Measurements from ENCODE around the gene CCDC110.

Gene CCDC110

DNA sequence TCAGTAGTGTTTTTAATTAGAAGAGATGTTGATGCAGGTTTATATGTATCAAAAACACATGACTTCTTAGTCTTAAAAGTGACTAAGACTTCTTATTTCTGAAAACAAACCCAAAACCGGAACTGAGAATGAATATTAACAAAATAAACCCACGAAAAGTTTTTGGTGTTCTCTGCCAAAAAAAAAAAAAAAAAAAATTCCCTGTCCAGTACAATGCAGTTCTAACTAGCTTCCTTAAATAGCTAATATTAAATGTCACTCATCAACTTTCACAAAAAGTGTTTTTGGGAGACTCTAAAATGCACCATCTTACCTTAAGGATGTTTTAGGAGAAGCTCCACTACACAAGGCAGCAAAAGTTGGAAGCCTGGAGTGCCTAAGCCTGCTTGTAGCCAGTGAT is 72.9 kb downstream of the CCDC110 start:
- ChIA-PET CTCF (interaction anchor here (1.0 kb wide), 1 partner anchor 199 kb away, joined by 3 read pairs; no protein-coding TSS in a partner anchor), POLR2A (no interaction called here)
- no peak for DNase-seq (ENCODE audit: extremely low spot score)
- TF ChIP-seq BHLHE40 (IDR thresholded peaks at IDR 0.05; ENCODE audit: borderline replicate concordance) (no peak), TARDBP (IDR thresholded peaks at IDR 0.05) (no peak), LEF1 (IDR thresholded peaks at IDR 0.05; ENCODE audit: borderline replicate concordance) (no peak), HDGF (IDR thresholded peaks at IDR 0.05; ENCODE audit: borderline replicate concordance) (no peak), L3MBTL2 (conservative IDR thresholded peaks at IDR 0.05) (no peak), NFRKB (IDR thresholded peaks at IDR 0.05) (no peak), ZNF384 (IDR thresholded peaks at IDR 0.05) (no peak), ELF4 (IDR thresholded peaks at IDR 0.05) (no peak), CTBP1 (IDR thresholded peaks at IDR 0.05; ENCODE audit: borderline replicate concordance) (no peak), SP1 (IDR thresholded peaks at IDR 0.05) (no peak)

DNA sequence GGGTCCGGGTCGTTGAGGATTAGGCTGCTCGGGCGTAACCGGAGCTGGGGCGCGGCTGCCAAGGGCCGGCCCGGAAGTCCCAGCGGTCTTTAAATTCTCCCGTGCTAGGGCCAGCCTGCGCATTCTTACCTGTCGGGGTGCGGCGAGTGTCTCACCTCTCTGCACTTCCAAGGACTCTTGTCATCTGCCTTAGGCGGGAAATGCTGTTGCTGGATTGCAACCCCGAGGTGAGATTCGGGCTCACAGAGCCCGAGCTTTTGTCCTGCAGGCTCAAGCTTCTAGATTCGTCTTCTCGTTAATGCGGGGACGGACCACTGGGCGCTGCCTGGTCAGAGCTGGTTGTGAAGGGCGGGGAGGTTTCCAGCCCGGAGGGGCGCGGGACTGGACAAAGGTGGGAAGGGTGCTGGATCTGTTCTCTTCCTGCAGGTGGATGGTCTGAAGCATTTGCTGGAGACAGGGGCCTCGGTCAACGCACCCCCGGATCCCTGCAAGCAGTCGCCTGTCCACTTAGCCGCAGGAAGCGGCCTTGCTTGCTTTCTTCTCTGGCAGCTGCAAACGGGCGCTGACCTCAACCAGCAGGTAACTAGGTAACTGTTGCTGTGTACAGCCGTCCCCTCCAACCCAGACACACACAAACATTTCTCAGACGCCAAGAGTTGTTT is 74.7 kb downstream of the CCDC110 start, which contains the start of gene ANKRD37:
Gene ANKRD37 (plus strand): TSS at position 118 of the 662 bp plus-strand sequence. CDS start 83 bp downstream, at position 201.
- ChIA-PET CTCF (no interaction called here), POLR2A (interaction anchor here (0.7 to 4.0 kb wide), 17 partner anchors 8 to 315 kb away, joined by 3 to 29 read pairs (median 3); partner anchors contain the start of gene UFSP2)
- peak; percentile 10 for DNase-seq (ENCODE audit: extremely low spot score)
- TF ChIP-seq SUZ12 (IDR thresholded peaks at IDR 0.05): no peak
- TF ChIP-seq NFRKB (IDR thresholded peaks at IDR 0.05): no peak
- TF ChIP-seq SP1 (IDR thresholded peaks at IDR 0.05): no peak
- TF ChIP-seq HDGF (IDR thresholded peaks at IDR 0.05; ENCODE audit: borderline replicate concordance): no peak
- no peak for TF ChIP-seq TARDBP (IDR thresholded peaks at IDR 0.05)
- no peak for TF ChIP-seq FOXK2 (IDR thresholded peaks at IDR 0.05)
- no peak for TF ChIP-seq FOXA1 (IDR thresholded peaks at IDR 0.05)
- TF ChIP-seq, protein P1, sequence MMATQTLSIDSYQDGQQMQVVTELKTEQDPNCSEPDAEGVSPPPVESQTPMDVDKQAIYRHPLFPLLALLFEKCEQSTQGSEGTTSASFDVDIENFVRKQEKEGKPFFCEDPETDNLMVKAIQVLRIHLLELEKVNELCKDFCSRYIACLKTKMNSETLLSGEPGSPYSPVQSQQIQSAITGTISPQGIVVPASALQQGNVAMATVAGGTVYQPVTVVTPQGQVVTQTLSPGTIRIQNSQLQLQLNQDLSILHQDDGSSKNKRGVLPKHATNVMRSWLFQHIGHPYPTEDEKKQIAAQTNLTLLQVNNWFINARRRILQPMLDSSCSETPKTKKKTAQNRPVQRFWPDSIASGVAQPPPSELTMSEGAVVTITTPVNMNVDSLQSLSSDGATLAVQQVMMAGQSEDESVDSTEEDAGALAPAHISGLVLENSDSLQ (IDR thresholded peaks at IDR 0.05): no peak
- no peak for TF ChIP-seq CTBP1 (IDR thresholded peaks at IDR 0.05; ENCODE audit: borderline replicate concordance)
- TF ChIP-seq ZNF384 (IDR thresholded peaks at IDR 0.05): no peak
- no peak for TF ChIP-seq ELF4 (IDR thresholded peaks at IDR 0.05)
- no peak for TF ChIP-seq ARNT (IDR thresholded peaks at IDR 0.05)
- TF ChIP-seq LEF1 (IDR thresholded peaks at IDR 0.05; ENCODE audit: borderline replicate concordance): no peak
- no peak; the same call in 1 of the 2 replicates for TF ChIP-seq L3MBTL2 (conservative IDR thresholded peaks at IDR 0.05)
- TF ChIP-seq BHLHE40 (IDR thresholded peaks at IDR 0.05; ENCODE audit: borderline replicate concordance): no peak

DNA sequence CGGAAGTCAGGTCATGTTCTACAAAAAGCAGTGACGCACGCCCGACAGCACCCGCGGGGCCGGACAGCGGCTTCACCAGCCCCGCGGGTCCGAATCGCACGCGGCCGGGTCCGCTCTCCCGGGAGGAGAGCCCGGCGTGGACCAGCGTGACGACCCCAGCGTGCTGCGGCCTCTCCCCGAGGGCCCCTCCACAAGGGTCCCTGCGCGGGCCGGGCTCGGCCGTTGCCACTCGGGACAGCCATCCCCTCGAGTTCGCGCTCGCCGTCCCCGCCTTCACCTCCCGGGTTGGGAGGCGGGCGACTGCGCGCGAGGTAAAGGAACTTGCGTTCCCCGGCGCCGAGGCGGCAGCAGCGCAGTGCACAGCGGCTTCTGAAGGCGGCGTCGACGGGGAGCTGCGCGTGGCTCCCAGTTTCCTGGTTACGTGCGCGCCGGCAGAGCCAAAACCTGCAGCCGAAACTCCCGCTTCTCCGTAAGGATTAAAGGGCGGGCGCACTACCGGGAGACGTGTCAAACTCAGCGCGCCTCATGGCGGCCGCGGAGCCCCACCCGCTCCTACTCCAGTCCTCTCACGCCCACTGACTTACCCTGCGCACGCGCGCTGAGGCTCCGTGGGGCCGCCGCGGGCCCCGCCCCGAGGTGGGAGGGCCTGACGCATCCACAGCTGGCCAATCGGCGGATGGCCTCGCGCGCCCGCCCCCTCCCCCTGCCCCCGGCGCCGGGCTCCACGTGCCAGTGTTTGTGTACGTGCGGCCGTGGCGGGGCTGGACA is 75.4 kb downstream of the CCDC110 start:
- TF ChIP-seq ZNF384 (IDR thresholded peaks at IDR 0.05): no peak
- peak; percentile 85 for TF ChIP-seq TARDBP (IDR thresholded peaks at IDR 0.05)
- TF ChIP-seq NFRKB (IDR thresholded peaks at IDR 0.05): no peak
- peak; percentile 99 for TF ChIP-seq ARNT (IDR thresholded peaks at IDR 0.05)
- TF ChIP-seq FOXM1 (IDR thresholded peaks at IDR 0.05; ENCODE audit: borderline replicate concordance): no peak
- no peak for TF ChIP-seq HDGF (IDR thresholded peaks at IDR 0.05; ENCODE audit: borderline replicate concordance)
- peak; percentile 97 for TF ChIP-seq L3MBTL2 (conservative IDR thresholded peaks at IDR 0.05)
- TF ChIP-seq CTBP1 (IDR thresholded peaks at IDR 0.05; ENCODE audit: borderline replicate concordance): no peak
- no peak for TF ChIP-seq SUZ12 (IDR thresholded peaks at IDR 0.05)
- no peak for TF ChIP-seq SP1 (IDR thresholded peaks at IDR 0.05)
- TF ChIP-seq, protein P1 (IDR thresholded peaks at IDR 0.05): no peak
- no peak for TF ChIP-seq LEF1 (IDR thresholded peaks at IDR 0.05; ENCODE audit: borderline replicate concordance)
- peak; percentile 93 for DNase-seq (ENCODE audit: extremely low spot score)
- ChIA-PET POLR2A (interaction anchor here (0.6 to 4.0 kb wide), 19 partner anchors 8 to 316 kb away, joined by 3 to 29 read pairs (median 4); partner anchors contain the start of gene UFSP2), CTCF (no interaction called here)

DNA sequence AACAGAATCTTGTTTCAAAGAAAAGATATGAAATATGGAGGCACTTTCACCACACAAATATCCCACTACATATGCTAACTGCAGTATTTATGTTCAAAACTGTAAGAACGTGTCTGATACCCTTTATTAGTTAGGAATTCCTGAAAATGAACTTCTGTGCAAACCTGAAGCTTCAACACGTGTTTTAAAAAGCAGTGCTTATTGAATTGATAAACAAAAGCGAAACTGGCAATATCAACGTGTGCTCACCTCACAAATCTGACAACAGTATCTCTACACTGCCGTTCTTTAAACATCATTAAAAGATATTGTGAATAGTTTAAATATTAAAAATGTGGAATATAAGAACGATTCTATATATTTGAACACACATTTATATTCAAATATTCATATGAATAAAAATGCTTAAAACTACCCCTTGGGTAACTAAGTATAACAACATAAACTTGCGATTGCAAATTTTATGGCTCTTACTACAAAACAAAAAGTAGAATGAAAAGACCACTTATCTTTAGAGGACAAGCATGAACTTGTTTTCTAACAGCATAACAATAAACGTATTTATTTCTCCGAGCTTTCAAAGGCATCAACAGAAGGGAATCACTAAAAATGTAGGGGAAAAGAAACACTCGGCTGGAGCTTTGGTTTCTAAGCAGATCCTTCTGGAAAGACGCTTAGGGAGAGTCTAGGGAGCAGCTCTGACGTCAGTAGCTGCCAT is 76.1 kb downstream of the CCDC110 start, which contains the start of gene LRP2BP:
Gene LRP2BP (minus strand): TSS at position 687 of the 718 bp plus-strand sequence. CDS start 17,738 bp downstream, outside the sequence.
- TF ChIP-seq ARNT (IDR thresholded peaks at IDR 0.05) (no peak), FOXK2 (IDR thresholded peaks at IDR 0.05) (no peak), ZNF384 (IDR thresholded peaks at IDR 0.05) (no peak), ELF4 (IDR thresholded peaks at IDR 0.05) (no peak), BHLHE40 (IDR thresholded peaks at IDR 0.05; ENCODE audit: borderline replicate concordance) (no peak), NFRKB (IDR thresholded peaks at IDR 0.05) (no peak), L3MBTL2 (conservative IDR thresholded peaks at IDR 0.05) (no peak), LEF1 (IDR thresholded peaks at IDR 0.05; ENCODE audit: borderline replicate concordance) (no peak), TARDBP (IDR thresholded peaks at IDR 0.05) (no peak), SP1 (IDR thresholded peaks at IDR 0.05) (no peak), FOXM1 (IDR thresholded peaks at IDR 0.05; ENCODE audit: borderline replicate concordance) (no peak), HDGF (IDR thresholded peaks at IDR 0.05; ENCODE audit: borderline replicate concordance) (no peak), SUZ12 (IDR thresholded peaks at IDR 0.05) (no peak), CTBP1 (IDR thresholded peaks at IDR 0.05; ENCODE audit: borderline replicate concordance) (no peak), FOXA1 (IDR thresholded peaks at IDR 0.05) (no peak)
- TF ChIP-seq, protein P1 (IDR thresholded peaks at IDR 0.05): no peak
- no peak for DNase-seq (ENCODE audit: extremely low spot score)
- ChIA-PET POLR2A (interaction anchor here (0.6 to 4.0 kb wide), 13 partner anchors 10 to 317 kb away, joined by 3 to 29 read pairs (median 4); partner anchors contain the start of gene UFSP2), CTCF (interaction anchor here (0.7 to 1.0 kb wide), 2 partner anchors 10 to 67 kb away, joined by 3 read pairs; no protein-coding TSS in a partner anchor)
